GM19035 (cell line): Measurements from ENCODE around the gene VNN1.
"Not testable (repeated sequence)": the region's sequence is repeated elsewhere in the genome, so short reads cannot be mapped to it uniquely, and the experiment has no call there.

ENCODE experiments used
- ATAC-seq: cut with Tn5 transposase; IDR thresholded peaks from one replicate; pipeline ENCODE4 v1.9.1; 2021; ENCODE audit not compliant: unreplicated experiment

Gene VNN1

DNA sequence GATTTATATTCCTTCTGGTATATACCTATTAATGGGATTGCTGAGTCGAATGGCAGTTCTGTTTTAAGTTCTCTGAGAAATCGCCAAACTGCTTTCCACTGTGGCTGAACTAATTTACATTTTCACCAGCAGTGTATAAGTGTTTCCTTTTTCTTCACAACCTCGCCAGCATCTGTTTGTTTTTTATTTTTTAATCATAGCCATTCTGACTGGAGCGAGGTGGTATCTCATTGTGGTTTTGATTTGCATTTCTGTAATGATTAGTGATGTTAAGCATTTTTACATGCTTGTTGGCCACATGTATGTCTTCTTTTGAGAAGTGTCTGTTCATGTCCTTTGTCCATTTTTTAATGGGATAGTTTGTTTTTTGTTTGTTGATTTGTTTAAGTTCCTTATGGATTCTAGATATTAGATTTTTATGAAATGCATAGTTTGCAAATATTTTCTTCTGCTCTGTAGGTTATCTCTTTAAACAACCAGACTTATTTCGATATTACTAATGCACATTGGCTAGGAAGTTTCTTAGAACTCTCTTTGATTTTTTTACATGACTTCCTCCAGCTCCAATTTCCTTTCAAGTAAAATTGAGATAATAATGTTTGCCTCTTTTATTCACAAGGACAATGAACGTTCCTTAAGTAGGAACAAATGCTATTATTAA lies 12.2 kb upstream of the VNN1 start:
- ATAC-seq: peak; percentile 76

DNA sequence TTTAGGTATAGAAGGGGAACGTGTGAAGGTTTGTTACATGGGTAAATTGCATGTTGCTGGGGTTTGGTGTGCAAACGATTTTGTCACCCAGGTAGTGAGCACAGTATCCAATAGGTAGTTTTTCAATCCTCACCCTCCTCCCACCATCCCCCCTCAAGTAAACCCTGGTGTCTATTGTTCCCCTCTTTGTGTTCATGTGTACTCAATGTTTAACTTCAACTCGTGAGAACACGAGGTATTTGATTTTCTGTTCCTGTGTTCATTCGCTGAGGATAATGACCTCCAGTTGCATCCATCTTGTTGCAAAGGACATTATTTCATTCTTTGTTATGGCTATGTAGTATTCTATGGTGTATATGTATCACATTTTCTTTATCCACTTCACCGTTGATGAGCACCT lies 11.6 kb upstream of the VNN1 start:
- no peak for ATAC-seq

DNA sequence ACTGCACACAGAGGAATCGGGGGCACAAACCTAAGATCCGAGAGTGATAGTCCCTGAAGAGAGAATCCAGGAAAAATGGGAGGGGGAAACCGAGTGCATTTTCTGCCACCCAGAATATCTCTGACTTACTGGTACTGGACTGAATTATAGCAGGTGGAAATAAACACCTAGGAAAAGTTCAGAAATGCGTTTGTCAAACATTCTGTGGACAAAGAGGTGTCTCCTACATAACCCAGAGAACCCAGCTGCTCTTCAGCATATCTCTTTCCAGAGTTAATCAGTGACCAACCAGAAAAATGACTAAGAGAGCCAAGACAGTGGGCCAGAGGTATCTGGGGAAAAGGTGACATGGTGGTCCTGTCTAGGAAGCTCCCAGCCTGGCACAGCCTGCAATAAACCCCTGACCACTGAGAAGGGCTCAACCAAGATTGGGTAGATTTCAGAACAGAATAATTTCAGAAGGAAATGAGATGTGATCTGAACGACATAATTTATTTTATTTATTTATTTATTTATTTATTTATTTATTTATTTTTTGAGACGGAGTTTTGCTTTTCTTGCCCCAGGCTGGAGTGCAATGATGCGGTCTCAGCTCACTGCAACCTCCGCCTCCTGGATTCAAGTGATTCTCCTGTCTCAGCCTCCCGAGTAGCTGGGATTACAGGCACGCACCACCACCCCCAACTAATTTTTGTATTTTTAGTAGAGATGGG lies 6.0 kb upstream of the VNN1 start:
- no peak for ATAC-seq

DNA sequence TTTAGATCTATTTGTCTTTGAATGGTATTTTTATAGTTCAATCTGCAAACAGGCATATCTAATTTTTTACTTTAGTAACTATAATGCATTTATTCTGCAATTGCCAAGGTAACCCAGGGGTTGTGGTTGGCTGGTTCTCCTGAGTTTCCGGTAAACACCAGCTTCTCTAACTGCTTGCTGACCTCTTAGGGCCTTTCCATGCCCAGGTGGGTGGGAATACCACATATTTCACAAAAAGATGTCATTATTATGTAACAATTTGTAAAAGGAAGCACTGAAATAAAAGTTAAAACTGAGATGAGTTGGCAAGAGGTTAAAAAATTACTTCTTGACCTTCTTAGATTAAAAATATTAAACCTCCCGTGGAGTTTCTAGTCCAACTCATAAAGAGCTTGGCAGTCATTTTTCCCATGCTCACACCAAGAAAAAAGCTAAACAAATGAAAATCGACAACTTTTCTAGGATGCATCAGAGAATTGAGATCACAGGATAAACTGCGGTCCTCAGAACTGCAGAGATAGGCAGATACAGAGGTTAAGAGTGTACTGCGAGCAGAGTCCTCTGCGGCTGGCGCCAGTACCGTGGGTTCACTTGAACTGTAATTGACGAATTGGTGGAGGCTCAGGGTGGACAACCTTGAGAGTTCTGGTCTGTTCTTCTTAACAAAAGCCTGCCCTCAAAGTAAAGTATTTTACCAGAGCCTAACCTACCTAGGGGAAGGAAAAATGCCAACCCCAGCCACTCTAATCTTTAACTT lies 2.2 kb upstream of the VNN1 start:
- ATAC-seq: no peak

DNA sequence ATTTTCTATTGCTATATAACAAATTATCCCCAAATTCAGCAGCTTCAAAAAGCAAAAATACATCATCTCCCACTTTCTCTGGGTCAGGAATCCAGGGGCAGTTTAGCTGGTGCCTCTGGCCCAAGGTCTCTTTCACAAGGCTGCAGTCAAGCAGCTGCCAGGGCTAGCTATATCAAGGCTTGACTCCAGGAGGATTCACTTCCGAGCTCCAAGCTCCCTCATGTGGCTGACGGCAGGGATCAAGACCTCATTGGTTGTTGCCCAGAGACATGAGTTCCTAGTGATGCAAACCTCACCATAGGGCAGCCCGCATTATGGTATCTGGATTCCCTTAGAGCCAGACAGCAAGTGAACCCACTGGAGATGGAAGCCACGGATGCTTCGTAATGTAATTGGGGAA lies 1.3 kb upstream of the VNN1 start:
- ATAC-seq: no peak

DNA sequence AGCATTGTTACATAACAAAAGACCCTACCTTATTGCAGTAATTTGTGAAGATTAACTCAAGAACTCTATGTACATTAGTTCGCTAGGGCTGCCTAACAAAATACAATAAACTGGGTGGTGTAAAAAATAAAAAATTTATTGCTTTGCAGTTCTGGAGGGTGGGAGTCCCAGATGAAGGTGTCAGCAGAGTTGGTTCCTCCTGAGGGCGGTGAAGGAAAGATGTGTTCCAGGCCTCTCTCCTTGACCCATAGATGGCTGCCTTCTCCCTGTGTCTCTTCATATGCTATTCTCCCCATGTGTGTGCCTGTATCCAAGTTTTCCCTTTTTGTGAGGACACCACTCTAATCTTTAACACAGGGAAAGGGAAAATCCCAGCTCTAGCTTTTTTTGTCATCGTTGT lies 305 bp upstream of the VNN1 start:
- ATAC-seq: no peak

DNA sequence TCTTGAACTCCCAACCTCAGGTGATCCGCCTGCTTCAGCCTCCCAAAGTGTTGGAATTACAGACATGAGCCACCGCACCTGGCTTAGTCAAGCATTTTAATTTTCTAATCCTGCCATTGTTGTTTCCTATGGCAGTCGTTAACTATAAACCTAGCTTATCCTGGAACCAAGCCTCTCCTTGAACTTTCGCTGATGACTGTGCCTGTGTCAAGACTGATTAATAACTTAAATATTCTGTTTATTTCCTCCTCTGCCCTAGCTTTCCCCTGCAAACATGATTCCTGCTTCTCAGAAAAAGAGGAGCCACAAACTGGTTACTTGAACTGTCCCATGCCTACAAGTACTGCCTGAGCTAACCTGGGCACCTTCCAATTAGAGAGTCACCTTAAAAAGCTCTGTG lies 1.5 kb downstream of the VNN1 start:
- ATAC-seq: no peak

DNA sequence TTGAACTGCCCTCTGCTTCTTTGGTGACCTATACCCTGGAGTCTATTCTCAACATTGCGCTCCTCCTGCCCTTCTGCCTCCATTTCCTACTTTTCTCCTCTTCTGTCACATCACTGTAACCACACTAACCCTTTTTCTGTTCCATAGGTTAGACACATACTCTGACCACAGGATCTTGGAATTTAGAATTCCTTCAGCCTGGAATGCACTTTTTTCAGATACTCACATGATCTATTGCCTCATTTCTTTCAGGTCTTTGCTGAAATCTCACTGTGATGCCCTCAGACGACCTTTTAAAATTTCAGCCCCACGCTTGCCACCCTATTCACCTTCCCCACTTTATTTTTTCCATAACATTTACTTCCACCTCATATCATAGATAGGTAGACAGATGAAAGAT lies 5.1 kb downstream of the VNN1 start:
- no peak for ATAC-seq

DNA sequence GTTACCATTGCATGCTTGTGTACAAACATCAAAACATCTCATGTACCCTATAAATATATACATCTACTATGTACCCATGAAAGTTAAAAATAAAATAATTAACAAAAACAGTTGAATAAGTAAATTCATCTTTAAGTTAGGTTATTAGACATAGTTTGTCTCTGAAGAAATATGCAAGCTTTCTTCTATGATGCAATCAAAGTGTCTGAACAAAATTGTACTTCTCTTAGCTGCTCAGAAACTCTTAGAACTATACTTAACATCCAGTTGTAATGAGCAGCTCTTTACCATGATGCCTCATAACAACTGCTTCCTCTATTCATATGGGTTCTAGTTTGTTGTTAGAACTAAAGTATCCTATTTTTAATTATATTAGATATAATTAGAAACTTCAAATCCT lies 5.9 kb downstream of the VNN1 start:
- ATAC-seq: no peak

DNA sequence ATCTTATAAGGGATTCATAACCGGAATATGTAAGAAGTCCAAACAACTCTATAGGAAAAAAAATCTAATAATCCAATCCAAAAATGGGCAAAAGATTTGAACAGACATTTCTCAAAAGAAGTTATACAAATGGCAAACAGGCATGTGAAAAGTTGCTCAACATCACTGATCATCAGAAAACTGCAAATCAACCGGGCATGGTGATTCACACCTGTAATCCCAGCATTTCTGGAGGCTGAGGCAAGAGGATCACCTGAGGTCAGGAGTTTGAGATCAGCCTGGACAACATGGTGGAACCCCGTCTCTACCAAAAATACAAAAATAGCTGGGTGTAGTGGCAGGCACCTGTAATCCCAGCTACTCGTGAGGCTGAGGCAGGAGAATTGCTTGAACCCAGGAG lies 7.1 kb downstream of the VNN1 start:
- ATAC-seq: not testable (repeated sequence)

DNA sequence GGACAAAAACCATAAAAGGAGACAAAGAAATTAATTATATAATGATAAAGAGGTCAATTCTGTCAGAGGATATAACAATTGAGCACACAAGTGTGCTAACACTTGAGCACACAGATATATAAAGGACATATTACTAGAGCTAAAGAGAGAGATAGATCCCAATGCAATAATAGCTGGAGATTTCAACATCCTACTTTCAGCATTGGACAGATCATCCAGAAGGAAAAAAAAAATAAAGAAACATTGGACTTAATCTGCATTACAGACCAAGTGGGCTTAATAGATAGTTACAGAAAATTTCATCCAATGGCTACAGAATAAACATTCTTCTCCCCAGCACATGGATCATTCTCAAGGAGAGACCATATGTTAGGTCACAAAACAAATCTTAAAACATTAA lies 9.9 kb downstream of the VNN1 start:
- ATAC-seq: no peak

DNA sequence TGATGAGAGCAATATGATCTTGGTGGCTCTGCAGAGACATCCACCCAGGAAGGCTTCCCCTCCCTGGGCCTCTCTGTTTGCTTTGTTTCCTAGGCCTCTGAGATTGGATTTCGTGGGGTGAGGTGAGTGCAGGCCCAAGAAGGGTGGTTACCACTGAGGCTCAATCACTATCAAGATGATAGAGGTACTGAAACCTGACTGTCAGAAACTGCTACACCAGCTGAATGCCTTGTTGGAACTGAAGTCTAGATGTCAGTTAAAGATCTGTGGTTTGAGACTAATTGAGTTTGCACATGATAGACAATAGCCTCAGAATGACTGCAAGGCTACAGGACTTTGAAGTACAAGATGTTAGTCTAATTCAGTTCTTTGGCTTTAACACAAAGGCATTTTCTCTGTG lies 15.2 kb downstream of the VNN1 start:
- ATAC-seq: no peak

DNA sequence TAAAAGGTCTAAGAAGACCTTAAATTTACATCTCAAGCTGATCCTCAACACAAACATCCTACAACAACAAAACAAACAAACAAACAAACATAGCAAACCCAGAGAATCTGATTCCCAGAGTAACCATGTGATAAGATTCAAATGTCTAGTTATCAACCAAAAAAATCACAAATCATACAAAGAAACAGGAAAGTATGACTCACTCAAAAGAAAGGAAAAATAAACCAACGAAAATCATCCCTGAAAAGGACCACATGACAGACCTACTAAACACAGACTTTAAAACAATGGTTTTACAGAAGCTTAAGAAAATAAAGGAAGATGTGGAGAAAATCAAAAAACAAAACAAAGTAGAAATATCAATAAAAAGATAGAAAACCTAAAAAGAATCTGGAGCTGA lies 18.1 kb downstream of the VNN1 start:
- ATAC-seq: no peak

DNA sequence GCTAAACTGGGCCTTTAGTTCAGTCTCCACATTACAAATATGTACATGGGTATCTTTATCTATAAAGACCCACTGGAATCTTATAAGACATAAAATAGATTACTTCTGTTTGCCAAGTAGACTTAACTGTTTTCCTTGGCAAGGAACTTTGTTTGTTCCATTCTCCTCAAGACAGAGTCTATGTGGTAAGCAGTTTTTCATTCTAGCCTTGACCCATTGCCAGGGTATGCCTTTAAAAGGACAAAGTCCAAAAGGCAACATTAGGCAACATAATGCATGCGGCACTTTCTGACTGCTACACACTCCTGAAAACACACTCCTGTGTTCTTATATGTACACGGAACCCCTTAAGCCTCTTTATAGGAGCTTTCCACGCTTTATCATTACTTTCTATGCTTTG lies 20.4 kb downstream of the VNN1 start:
- ATAC-seq: no peak

DNA sequence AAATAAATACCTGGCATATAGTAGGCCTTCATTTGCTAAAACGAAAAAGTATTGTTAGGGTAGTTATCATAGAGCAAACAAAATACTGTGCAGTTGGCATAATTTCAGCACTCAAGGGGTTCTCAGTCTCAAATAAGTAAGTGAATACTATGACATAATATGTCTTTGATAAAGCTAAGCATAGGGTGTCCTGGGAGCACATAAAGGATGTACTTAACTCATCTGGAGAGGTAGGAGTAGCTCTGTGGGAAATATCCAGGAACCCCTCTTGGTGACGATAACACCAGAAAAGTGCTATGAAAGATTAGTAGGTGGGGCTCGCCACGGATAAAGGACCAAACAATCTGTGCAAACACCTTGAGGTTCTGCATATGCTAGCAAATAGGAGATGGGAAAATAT lies 23.2 kb downstream of the VNN1 start:
- no peak for ATAC-seq

DNA sequence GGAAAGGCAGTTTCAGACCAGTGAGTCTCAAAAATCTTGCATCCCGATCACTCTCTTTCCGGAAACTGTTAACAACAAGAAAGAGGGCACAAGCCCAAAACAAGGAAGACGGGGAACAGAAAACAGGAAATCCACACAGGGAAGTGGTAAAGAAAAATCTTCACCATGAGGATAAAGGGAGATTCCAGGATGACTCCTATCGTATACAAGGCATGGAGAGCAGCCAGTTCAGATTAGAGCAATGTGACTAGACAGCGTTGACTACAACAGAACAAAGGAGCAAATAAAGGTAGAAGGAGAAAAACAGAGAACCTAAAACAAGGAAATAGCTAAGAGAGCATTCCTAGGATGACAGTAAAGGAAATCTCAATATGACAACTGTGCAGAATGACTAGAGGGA lies 26.5 kb downstream of the VNN1 start:
- no peak for ATAC-seq

DNA sequence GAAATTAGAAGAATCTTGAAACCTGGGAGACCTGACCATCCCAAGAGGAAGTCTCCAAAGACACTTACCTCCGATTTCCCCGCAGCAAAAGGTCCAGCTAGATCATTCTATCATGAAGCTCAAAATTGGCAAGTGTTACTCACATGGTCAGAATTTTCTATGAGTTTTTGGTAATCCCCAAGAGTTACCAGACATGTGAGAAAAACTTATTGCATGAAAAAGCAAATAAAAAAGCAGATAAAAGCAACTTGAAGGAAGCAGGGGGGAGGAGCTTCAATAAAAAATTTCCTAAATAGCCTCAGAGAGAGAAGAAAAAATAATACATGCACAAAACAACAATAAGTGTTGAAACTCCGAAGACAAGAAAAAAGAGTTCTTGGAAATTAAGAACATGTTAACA lies 27.3 kb downstream of the VNN1 start:
- no peak for ATAC-seq

DNA sequence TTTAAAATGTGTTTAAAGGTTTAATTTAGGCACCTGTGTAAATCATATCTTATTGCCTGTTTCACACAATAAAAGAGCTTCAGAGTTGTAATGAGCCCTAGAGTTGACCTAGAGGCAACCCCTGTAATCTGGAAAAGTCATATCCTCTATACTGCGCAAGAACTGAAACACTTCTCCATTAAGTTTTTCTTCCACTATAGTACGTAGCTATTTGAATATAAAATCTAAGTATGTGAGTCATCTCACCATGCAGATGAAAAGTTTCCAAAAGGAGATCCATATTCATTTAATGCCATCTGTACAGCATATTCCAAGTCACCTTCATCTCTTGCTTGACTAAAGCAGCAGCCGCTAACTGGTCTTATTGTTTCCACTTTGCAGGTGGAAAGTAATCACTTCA lies 28.8 kb downstream of the VNN1 start:
- no peak for ATAC-seq

DNA sequence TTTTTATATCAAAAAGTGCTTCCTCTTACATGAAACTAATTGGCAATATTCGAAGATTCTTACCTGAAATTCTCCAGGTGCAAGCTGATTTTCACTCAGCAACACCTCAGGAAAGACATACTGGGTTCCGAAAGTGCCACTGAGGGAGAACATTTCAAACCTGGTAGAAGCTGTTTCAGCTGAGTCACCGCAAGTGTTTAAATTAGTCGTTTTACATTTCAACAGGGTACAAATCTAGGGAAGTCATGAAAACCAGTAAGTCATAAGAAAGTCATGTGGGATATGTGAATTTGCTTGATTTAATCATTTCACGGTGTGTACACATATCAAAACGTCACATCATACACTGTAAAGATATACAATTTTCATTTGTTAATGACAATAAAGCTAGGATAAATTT lies 29.6 kb downstream of the VNN1 start:
- ATAC-seq: no peak

DNA sequence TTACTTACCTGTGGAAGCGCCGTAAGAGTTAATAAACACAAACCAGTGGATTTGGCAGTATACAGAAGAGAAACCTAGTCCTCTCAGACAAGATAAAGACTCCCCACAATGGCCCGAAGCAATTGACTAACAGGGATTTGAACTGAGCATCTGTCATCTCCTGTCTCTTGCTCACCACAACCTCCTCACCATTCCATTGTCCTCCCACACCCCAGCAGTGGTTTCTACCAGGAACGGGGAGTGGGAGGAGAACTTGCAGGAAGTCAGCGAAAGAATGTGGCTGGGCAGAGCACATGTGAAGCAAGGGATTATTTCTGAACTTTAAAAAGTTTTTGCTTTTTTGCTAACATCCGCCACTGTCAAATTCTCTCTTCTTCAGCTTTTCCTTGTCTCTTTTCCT lies 30.3 kb downstream of the VNN1 start:
- ATAC-seq: no peak

DNA sequence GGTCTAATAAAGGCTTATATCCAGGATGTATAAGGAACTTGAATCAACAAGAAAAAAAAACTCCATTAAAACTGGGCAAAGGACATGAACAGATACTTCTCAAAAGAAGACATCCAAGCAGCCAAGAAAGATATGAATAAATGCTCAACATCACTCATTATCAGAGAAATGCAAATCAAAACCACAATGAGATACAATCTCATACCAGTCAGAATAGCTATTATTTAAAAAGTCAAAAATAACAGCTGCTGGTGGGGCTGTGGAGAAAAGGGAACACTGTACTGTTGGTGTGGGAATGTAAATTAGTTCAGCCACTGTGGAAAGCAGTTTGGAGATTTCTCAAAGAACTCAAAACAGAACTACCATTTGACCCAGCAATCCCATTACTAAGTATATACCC lies 34.8 kb downstream of the VNN1 start:
- not testable (repeated sequence) for ATAC-seq

DNA sequence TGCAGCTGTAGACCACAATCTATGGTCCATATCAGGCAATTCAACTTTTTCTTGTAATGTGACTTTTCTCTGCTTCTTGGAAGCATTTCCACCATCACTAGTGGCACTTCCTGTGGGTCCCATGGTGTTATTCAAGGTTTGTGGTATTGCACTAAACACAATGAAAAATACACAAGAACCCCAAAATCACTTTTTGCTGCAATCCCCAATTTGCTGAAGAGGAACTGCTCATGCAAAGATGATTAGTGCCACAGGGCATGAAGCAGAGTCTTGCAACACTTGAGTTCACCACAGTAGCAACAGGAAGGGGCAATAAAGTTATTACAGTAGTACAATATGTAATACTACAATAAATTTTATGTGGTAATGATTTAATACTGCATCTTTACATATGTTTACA lies 38.1 kb downstream of the VNN1 start:
- ATAC-seq: no peak
